Measurements from ENCODE around the gene PADI4.
A peak's percentile ranks its signal among the peaks of the same experiment; 100 is the strongest.
"Not testable (repeated sequence)": the region's sequence is repeated elsewhere in the genome, so short reads cannot be mapped to it uniquely, and the experiment has no call there.

Gene PADI4

DNA sequence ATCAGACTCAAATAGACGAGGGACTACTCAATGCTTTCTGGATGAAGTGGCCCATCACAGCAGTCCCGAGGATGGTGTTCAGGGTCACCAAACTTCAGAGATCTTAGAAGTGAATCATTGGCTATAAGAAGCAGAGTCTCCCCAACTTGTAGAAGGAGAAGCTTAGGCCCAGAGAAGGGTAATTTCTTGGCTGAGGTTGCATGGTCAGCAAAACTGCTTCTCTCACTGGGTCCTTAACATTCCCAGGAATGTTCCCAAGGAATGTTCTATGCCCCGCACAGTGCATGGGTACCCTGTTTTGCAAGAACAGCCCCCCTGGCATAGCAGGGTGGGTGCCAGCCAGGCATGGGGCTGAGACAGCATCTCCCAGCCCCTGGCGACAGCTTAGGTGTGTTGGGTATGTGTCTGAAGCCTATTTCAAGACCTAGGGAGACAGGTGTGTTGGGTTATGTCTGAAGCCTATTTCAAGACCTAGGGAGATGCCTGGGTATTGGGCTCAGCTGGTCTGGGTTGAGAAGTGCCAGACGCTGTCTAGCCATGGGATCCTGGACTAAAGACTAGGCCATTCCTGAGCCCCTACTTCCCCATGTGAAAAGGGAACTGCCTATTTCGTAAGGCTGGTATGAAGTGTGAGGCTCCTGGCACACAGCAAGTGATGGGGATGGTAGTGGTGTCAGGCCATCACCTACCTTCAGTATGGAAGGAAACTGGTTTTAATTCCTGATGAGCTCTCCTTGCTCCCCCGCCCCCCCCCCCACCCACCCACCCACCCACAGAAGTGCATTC lies 90.1 kb downstream of the PADI4 start:
- DNase-seq (ENCODE audit: low read depth), result no peak

DNA sequence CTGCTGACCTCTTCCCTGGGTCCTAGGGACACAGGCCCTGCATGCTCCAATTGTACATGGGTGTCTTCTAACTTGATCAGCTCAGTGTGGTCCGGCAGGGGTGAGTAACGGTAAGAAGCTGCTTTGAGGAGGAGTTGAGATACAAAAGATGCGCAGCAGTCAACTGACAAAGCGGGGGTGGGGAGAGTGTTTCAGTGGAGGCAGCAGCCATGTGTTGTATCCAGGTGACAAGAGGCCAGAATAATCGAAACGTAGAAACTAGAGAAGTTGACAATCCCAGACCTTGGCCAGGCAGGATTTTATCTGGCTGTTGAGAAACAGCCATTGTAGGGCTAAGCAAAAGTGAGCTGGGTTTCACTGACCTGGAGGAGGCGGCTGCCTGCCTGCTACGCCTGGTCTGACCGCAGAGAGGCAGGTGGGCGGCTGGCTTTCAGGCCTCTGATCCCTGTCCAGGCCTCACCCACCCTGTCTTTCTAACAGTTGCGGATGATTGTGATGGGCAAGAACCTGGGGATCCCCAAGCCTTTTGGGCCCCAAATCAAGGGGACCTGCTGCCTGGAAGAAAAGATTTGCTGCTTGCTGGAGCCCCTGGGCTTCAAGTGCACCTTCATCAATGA lies 92.8 kb downstream of the PADI4 start:
- no peak for DNase-seq (ENCODE audit: low read depth)

DNA sequence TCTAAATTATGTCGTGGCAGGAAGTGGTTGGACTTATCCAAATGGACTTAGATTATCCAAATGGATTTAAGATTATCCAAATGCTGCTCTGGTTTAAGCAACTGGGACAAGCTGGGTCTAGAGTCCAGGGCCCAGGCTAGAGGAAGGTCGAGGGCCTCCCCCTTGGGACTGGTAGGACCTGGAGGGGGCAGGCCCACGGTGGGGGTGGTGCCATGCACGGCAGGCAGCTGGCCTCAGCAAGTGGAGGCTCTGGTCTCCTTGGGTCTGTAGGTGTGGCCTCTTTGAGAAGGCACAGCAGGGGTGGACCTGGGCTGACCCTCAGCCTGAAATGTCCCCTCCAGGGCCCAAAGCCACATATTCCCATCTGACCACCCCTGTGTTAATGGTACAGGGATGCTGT lies 93.8 kb downstream of the PADI4 start:
- no peak for DNase-seq (ENCODE audit: low read depth)

DNA sequence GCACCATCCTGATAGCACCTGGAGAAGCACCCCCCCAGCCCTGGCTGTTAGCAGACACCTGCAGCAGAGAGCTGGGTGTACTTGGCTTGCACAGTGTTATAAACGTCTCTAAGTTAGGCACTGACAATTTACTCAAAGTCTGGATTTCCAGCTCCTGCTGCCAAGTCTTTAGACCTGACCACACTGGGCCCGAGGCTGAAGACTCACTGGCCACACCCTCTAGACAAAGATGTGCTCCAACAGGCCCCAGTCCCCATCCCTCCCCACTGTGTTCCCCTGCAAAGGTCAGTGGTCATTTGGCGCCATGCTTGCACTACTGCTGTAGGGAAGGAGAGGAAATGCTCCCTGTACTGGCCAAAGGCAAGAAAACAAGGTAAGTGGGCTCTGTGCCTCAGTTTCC lies 95.1 kb downstream of the PADI4 start:
- DNase-seq (ENCODE audit: low read depth), result no peak

DNA sequence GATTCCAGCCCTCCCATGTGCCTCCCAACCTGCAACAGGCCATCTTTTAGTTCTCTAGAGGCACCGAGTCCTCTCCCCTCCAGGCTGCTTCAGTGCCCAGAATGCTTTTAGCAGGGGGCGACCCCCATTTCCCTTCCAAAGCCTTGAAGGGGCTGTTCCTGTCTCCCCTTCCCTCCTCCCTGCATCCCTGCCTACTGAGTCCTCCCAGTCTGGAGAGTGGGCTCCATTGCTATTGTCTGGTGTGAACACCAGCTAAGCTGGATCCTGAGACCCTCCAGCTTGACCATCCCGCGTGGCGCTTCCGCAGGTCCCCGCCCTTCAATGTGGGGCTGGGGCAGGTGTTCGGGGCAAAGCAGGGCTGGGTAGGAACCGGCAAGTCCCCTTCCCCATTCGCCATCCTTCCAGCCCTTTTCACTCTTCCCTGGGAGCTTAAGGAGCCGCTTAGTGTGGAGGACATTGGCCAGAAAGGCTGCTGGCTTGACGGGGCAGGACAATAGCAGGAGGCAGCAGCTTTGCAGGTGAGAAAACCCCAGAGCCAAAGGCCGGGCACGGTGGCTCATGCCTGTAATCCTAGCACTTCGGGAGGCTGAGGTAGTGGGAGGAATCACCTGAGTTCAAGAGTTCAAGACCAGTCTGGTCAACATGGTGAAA lies 96.2 kb downstream of the PADI4 start:
- no peak for DNase-seq (ENCODE audit: low read depth)

DNA sequence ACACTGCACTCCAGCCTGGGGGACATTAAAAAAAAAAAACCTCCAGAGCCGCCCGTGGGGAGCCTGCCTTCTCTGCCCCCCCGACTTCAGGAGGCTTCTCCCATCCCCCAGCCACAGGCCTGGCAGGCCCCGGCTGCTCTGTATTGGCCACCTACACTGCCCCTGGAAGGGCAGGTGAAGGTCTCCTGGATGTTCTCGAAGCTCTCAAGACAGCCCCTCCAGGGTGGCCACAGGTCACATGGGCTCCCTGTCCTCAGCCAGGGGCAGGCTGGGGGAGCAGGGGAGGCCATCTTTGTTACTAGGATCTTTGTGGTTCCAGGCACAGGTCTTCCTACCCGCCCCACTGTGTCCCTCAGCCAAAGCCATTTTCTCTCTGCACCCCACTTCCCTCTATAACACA lies 96.8 kb downstream of the PADI4 start:
- no peak for DNase-seq (ENCODE audit: low read depth)

DNA sequence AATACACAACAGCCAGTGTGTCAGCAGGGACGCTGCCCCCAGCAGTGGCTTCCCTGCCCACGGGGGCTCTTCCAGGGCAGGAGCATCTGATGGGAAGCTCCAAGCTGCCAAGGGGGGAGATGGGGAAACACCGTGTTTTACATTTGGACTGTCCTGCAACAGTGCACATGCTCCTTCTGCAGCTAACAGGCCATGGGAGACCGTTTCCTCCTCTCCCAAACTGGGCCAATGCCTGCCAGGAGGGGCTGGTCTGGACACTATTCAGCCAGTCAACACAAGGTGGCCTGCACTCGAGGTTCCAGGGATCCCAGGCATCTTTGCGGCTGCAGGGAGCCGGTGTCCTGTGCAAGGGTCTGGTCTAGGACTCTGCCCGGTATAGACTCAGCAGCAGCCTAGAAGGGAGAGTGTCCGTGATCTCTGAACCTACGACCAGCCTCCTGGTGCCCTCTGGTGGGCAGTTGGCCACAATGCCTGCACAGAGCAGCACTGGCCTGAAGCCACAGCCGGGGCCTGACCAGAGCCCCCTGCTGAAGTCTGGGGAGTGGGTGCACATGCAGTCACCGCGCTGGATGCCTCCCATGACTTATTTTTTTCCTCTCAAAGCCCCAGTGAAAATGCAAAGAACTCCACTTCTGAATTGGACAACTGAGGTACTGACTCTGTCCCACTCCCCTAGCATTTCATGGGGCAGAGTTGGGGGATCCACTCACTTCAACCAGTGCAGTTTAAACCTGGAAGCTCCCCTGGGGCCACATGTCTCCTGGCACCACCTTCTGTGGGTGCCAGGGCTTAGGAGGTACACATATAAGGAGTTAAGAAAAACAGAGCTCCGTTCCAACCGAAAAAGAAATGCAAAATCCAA lies 98.1 kb downstream of the PADI4 start:
- peak; percentile 28 for DNase-seq (ENCODE audit: low read depth)

DNA sequence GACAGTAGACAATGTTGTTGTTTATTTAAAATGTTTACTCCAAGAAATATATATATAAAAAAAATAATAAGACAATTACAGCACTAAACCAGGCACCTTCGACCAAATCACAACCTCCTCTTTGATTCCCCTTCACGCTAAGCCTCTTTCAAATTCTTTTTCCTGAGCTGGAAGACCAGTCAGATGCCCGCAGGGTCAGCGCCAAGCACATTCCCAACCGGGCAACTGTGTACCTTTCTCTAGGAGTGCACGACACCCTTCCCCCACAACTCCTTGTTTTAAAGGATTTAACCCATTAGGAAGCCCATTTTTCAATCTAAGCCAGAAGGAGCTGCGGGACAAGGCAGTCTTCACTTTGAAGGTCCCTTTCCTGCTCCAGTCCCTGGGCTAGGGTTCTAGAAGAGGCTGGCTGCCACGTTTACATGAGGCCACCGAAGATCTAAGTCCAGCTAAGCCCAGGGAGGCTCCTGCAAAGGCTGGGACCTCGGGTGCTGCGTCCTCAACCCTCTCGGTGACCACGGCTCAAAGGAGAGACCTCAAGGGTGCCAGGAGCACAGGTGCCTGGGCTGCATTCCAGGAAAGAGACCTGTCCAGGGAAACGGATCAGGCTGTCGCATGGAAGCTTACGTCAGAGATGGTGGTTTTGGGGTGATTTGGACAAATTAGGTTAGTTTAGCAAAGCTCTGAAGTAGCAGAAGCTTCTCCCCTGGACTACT lies 98.9 kb downstream of the PADI4 start:
- DNase-seq (ENCODE audit: low read depth), result not testable (repeated sequence)

DNA sequence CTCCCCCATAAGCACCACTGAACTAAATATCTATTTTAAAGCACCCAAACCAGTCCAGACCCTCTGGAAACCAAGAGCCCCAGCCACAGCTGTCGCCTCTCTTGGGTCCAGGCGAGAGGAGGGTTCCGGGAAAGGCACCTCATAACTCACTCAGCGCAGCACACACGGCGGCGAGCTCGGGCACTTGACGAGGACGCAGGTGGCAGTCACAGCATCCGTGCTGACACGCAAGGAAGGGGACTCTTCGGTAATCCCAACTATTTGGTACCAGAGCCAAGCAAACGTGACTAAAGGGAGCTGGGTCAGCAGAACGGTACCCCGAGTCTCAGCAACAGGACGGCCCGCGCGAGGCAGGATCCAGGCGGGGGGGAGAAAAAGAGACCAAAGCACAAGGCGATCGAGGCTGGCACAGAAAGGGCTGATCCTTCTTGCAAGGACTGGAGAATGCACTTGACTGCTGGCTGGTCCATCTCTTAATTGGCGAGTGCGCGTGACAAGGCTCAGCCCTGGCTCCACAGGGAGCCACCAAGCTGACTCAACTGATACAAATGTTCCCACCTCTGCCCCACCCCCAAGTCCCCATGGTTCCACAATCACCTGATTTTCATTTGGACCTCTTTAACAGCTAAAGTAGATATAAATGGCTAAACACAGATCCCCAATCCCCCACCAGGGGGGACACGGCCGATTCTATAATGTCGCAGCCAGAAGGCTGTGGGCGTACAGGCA lies 100.0 kb downstream of the PADI4 start:
- DNase-seq (ENCODE audit: low read depth), result not testable (repeated sequence)

DNA sequence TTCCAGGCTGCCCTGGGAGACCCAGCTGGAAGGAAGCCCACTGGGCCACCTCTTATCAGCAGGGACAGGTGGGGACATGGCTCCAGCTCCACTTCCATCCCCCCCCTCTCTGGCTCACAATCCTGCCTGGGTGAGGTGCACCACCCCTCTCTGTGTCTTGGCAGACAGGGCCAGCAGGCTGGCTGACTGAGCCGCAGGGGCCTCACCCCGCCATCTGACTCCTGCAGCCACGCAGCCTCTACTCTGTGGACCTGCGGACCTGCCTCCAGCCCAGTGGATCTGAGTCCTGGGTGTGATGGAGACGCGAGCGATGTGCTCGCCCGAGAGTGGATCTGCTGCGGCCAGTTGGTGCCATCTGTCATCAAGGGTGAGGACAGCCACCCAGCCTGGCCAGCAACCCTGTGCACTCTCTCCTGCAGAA lies 101.4 kb downstream of the PADI4 start:
- DNase-seq (ENCODE audit: low read depth), result no peak

DNA sequence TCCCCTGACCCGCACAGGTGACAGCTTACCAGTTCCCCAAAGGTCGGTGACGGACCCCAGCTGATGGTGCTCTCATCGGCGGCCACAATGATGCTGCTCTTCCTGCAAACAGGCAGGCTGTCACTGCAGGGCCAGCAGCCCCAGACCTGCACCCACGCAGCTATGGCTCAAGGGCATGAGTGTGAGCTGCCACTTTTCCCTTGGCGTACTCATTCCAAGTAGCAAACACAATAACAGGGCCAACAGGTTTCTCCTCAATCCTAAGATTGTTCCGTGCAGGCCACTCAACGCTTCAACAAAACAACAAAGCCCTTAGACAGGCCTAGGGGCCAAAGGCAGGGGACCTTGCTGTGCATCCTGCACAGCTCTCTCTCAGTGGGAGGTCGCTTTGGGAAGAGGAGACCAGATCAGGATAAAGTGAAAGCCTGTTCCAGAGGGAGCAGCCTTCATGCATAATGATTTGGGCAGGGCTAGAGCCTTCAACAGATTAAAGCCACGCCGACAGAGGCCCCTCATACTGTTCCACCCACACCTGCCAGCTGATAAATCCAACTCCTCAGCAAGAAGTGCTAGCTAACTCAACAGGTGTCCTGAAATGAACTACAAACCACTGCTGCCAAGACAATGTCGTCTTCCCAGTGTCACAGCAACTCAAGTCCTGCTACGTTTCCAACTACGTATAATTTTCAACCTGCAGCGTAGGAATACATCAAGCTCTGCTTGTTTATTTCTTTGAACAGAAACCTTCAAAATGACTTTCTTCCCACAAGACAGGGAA lies 104.3 kb downstream of the PADI4 start:
- DNase-seq (ENCODE audit: low read depth), result no peak

Measured in stimulated activated CD8-positive, alpha-beta memory T cell treated with anti-CD3 and anti-CD28 coated beads, Interleukin-7, amount 100 ng/mL, for 24 hours (primary cell).